HL-60 (cell line): ENCODE results near the gene XPR1.

ENCODE experiments used
- DNase-seq, 2 experiments: peaks; one replicate each; pipeline ENCODE4 v3.0.0-alpha.2; 2010 to 2020; ENCODE audit warnings: low read depth in 1 of 2, low spot score in 1 of 2
- H3K27ac ChIP-seq: fragments of 250-450 bp; sonication (Bioruptor Pico); replicated peaks from 2 replicates; pipeline ENCODE4 v1.5.1; 2020; ENCODE audit warnings: mild to moderate bottlenecking, moderate library complexity
- H3K27me3 ChIP-seq: fragments of 250-450 bp; sonication (Bioruptor Pico); 2 replicates; pipeline ENCODE4 v1.5.1; 2021; ENCODE audit warnings: mild to moderate bottlenecking, moderate library complexity; ENCODE audit not compliant: insufficient read depth, poor library complexity, severe bottlenecking
- H3K4me3 ChIP-seq: replicated peaks from 2 replicates; pipeline ENCODE4 v1.5.1; 2011; ENCODE audit warnings: mild to moderate bottlenecking, control low read depth, low read length; ENCODE audit not compliant: insufficient read depth
- CTCF ChIP-seq: IDR thresholded peaks from one replicate; pipeline ENCODE4 v1.5.1; 2011; ENCODE audit warnings: low read length, control low read depth, inconsistent platforms; ENCODE audit not compliant: insufficient read depth
- GABPA ChIP-seq: IDR thresholded peaks from 2 replicates; pipeline ENCODE4 v1.6.1; 2012; ENCODE audit warnings: low read depth
- POLR2AphosphoS5 ChIP-seq: IDR thresholded peaks from 2 replicates; pipeline ENCODE4 v1.6.1; 2012; ENCODE audit warnings: low read depth
- REST ChIP-seq: IDR thresholded peaks from 2 replicates; pipeline ENCODE4 v1.6.1; 2012; ENCODE audit warnings: low read depth; ENCODE audit not compliant: insufficient replicate concordance
- SPI1 ChIP-seq: IDR thresholded peaks from 2 replicates; pipeline ENCODE4 v1.6.1; 2012; ENCODE audit warnings: low read depth, mild to moderate bottlenecking, borderline replicate concordance

XPR1 gene

GRCh38 chr1:180793451-180793850 is 161.6 kb downstream of the XPR1 start:
- TF ChIP-seq SPI1 (peak; percentile 17; the same call in 1 of the 2 replicates), GABPA (no peak), POLR2AphosphoS5 (no peak)
- H3K27me3 ChIP-seq: no peaks in the 10 kb centered on the region
- no peak for DNase-seq
- H3K4me3 ChIP-seq: no peak overlapping the region
- H3K27ac ChIP-seq: no peak overlapping the region

- Histone ChIP-seq H3K4me3 (no peak overlapping the region), H3K27ac (no peak overlapping the region), H3K27me3 (no peaks in the 10 kb centered on the region)
- DNase-seq: no peak
- no peak for TF ChIP-seq SPI1
- TF ChIP-seq CTCF: no peak
- TF ChIP-seq REST: no peak
- no peak for TF ChIP-seq GABPA
- no peak for TF ChIP-seq POLR2AphosphoS5
Observed at GRCh38 chr1:180796897-180797640, 165.2 kb downstream of the XPR1 start.

GRCh38 chr1:180800945-180801344 is 169.1 kb downstream of the XPR1 start:
- Histone ChIP-seq H3K27me3 (no peaks in the 10 kb centered on the region), H3K27ac (no peak overlapping the region), H3K4me3 (no peak overlapping the region)
- TF ChIP-seq REST (no peak), GABPA (no peak), POLR2AphosphoS5 (no peak), SPI1 (no peak), CTCF (no peak)
- no peak for DNase-seq

GRCh38 chr1:180802813-180803212 is 171.0 kb downstream of the XPR1 start:
- H3K27me3 ChIP-seq: no peaks in the 10 kb centered on the region
- no peak overlapping the region for H3K27ac ChIP-seq
- no peak overlapping the region for H3K4me3 ChIP-seq
- DNase-seq: no peak
- TF ChIP-seq POLR2AphosphoS5 (no peak), SPI1 (no peak), GABPA (no peak), CTCF (no peak), REST (no peak)
